Activated CD8-positive, alpha-beta memory T cell treated with anti-CD3 and anti-CD28 coated beads, Interleukin-2, amount 50 U/mL, for 48 hours (primary cell): Measurements from ENCODE around the gene CHCHD6.
A peak's percentile ranks its signal among the peaks of the same experiment; 100 is the strongest.

Experiments used
- DNase-seq: peaks from one replicate; pipeline ENCODE4 v3.0.0-alpha.2; 2020

Gene CHCHD6

GRCh38 chr3:126903521-126903920, 199.5 kb downstream of the CHCHD6 start:
- no peak for DNase-seq

GRCh38 chr3:126907557-126907956, 203.5 kb downstream of the CHCHD6 start:
- DNase-seq, result no peak

GRCh38 chr3:126908752-126909275, 204.8 kb downstream of the CHCHD6 start:
- DNase-seq, result no peak

GRCh38 chr3:126910231-126910630, 206.2 kb downstream of the CHCHD6 start:
- DNase-seq, result no peak

- DNase-seq, result peak; percentile 78
Observed at GRCh38 chr3:126911162-126912026, 207.4 kb downstream of the CHCHD6 start.

GRCh38 chr3:126912027-126912422, 208.0 kb downstream of the CHCHD6 start:
- no peak for DNase-seq

- no peak for DNase-seq
Observed at GRCh38 chr3:126912491-126913195, 208.6 kb downstream of the CHCHD6 start.

GRCh38 chr3:126913524-126913923, 209.5 kb downstream of the CHCHD6 start:
- DNase-seq, result no peak

- DNase-seq, result no peak
Observed at GRCh38 chr3:126914226-126914625, 210.2 kb downstream of the CHCHD6 start.

GRCh38 chr3:126915015-126915414, 211.0 kb downstream of the CHCHD6 start:
- no peak for DNase-seq

GRCh38 chr3:126916546-126916945, 212.5 kb downstream of the CHCHD6 start:
- DNase-seq, result no peak

- DNase-seq, result no peak
Observed at GRCh38 chr3:126917232-126917804, 213.3 kb downstream of the CHCHD6 start.

- DNase-seq, result no peak
Observed at GRCh38 chr3:126918355-126918821, 214.3 kb downstream of the CHCHD6 start.

GRCh38 chr3:126921085-126921824, 217.2 kb downstream of the CHCHD6 start:
- DNase-seq, result no peak

- no peak for DNase-seq
Observed at GRCh38 chr3:126922466-126922865, 218.4 kb downstream of the CHCHD6 start.

GRCh38 chr3:126923423-126923822, 219.4 kb downstream of the CHCHD6 start:
- DNase-seq, result no peak

GRCh38 chr3:126923895-126924294, 219.9 kb downstream of the CHCHD6 start:
- DNase-seq, result no peak

- no peak for DNase-seq
Observed at GRCh38 chr3:126924458-126924857, 220.4 kb downstream of the CHCHD6 start.

- no peak for DNase-seq
Observed at GRCh38 chr3:126925411-126926171, 221.6 kb downstream of the CHCHD6 start.

GRCh38 chr3:126926684-126927400, 222.8 kb downstream of the CHCHD6 start:
- no peak for DNase-seq

- no peak for DNase-seq
Observed at GRCh38 chr3:126927401-126927750, 223.3 kb downstream of the CHCHD6 start.
